NCI-H1417 treated with DMSO at 0.1 percent for 48 hours (cell line): ENCODE results near the gene PLA2G4E.

Experiments used
- DNase-seq: peaks from one replicate; lab custom pipeline; 2025; lab: John Stamatoyannopoulos, UW

PLA2G4E gene

GRCh38 chr15:41992803-41993190 is 28.0 kb downstream of the PLA2G4E start:
- no peak for DNase-seq

- no peak for DNase-seq
Observed at GRCh38 chr15:41992151-41992802, 28.6 kb downstream of the PLA2G4E start.

GRCh38 chr15:41990691-41991090 is 30.2 kb downstream of the PLA2G4E start:
- no peak for DNase-seq

- no peak for DNase-seq
Observed at GRCh38 chr15:41990243-41990605, 30.6 kb downstream of the PLA2G4E start.

GRCh38 chr15:41989573-41990242 is 31.1 kb downstream of the PLA2G4E start:
- DNase-seq: no peak

GRCh38 chr15:41988896-41989572 is 31.8 kb downstream of the PLA2G4E start:
- DNase-seq: no peak

GRCh38 chr15:41987925-41988275 is 32.9 kb downstream of the PLA2G4E start:
- DNase-seq: no peak

- no peak for DNase-seq
Observed at GRCh38 chr15:41987246-41987924, 33.5 kb downstream of the PLA2G4E start.

GRCh38 chr15:41985236-41986160 is 35.3 kb downstream of the PLA2G4E start:
- DNase-seq: no peak

- DNase-seq: no peak
Observed at GRCh38 chr15:41984622-41985021, 36.2 kb downstream of the PLA2G4E start.

- no peak for DNase-seq
Observed at GRCh38 chr15:41983621-41984571, 36.9 kb downstream of the PLA2G4E start.

GRCh38 chr15:41983221-41983620 is 37.6 kb downstream of the PLA2G4E start:
- DNase-seq: no peak

GRCh38 chr15:41982133-41982930 is 38.5 kb downstream of the PLA2G4E start:
- no peak for DNase-seq

GRCh38 chr15:41981371-41982132 is 39.3 kb downstream of the PLA2G4E start:
- DNase-seq: no peak

GRCh38 chr15:41980654-41981323 is 40.1 kb downstream of the PLA2G4E start:
- DNase-seq: no peak

- no peak for DNase-seq
Observed at GRCh38 chr15:41979493-41980266, 41.2 kb downstream of the PLA2G4E start.

GRCh38 chr15:41978534-41978933 is 42.3 kb downstream of the PLA2G4E start:
- DNase-seq: no peak
